HUES64 (cell line): ENCODE measurements around the gene FBXL13.
"Not testable (repeated sequence)": the region's sequence is repeated elsewhere in the genome, so short reads cannot be mapped to it uniquely, and the experiment has no call there.

ENCODE experiments used
- H3K27ac ChIP-seq: 2 replicates; pipeline ENCODE4 v1.7.0; 2013; ENCODE audit warnings: low read depth, low read length, inconsistent platforms
- H3K27me3 ChIP-seq: 2 replicates; pipeline ENCODE4 v1.6.1; 2013; ENCODE audit warnings: mild to moderate bottlenecking, low read length; ENCODE audit not compliant: insufficient read depth
- H3K36me3 ChIP-seq: 2 replicates; pipeline ENCODE4 v1.6.1; 2013; ENCODE audit warnings: mild to moderate bottlenecking, low read length; ENCODE audit not compliant: insufficient read depth
- H3K4me1 ChIP-seq: 2 replicates; pipeline ENCODE4 v1.6.1; 2013; ENCODE audit warnings: mild to moderate bottlenecking, low read length, moderate library complexity; ENCODE audit not compliant: insufficient read depth
- H3K4me3 ChIP-seq: 2 replicates; pipeline ENCODE4 v1.5.1; 2013; ENCODE audit warnings: mild to moderate bottlenecking, low read length, moderate library complexity
- H3K9ac ChIP-seq: 2 replicates; pipeline ENCODE4 v1.6.1; 2013; ENCODE audit warnings: mild to moderate bottlenecking, low read depth, low read length
- H3K9me3 ChIP-seq: 2 replicates; pipeline ENCODE4 v1.6.1; 2013; ENCODE audit warnings: low read depth, low read length; ENCODE audit not compliant: insufficient read depth
- WGBS: fragments of 150-250, 120-280 bp; methylation state at CpG from one replicate; pipeline ENCODE4 v1.1.7; 2013; ENCODE audit warnings: missing lambda C conversion rate; 5-methylcytosine and 5-hydroxymethylcytosine counted together

The FBXL13 gene

GRCh38 chr7:103079836-103080235 lies 5.2 kb upstream of the FBXL13 start:
- peaks cover 30% of the 10 kb centered on the region for H3K36me3 ChIP-seq
- no peak overlapping the region for H3K9ac ChIP-seq
- no peaks in the 10 kb centered on the region for H3K9me3 ChIP-seq
- no peaks in the 10 kb centered on the region for H3K27me3 ChIP-seq
- WGBS: 94% methylated on average over 3 of the region's 3 CpGs
- peaks cover 15% of the 10 kb centered on the region for H3K4me1 ChIP-seq
- no peak overlapping the region for H3K4me3 ChIP-seq
- no peak overlapping the region for H3K27ac ChIP-seq

- not testable (repeated sequence) for H3K9me3 ChIP-seq, H3K9ac ChIP-seq, H3K27ac ChIP-seq, H3K4me3 ChIP-seq, H3K27me3 ChIP-seq
- Histone ChIP-seq H3K4me1 (peaks cover 23% of the 10 kb centered on the region), H3K36me3 (peaks cover 14% of the 10 kb centered on the region)
- WGBS: 93% methylated on average over 6 of the region's 6 CpGs
Observed at GRCh38 chr7:103078226-103078625, 3.6 kb upstream of the FBXL13 start.

- Histone ChIP-seq H3K4me3 (no peak overlapping the region), H3K4me1 (peaks cover 15% of the 10 kb centered on the region), H3K36me3 (peaks cover 8% of the 10 kb centered on the region; the same call in 1 of the 2 replicates), H3K9me3 (no peaks in the 10 kb centered on the region), H3K27ac (no peak overlapping the region), H3K27me3 (no peaks in the 10 kb centered on the region), H3K9ac (no peak overlapping the region)
- 99% methylated on average over 3 of the region's 3 CpGs for WGBS
Observed at GRCh38 chr7:103077318-103077717, 2.7 kb upstream of the FBXL13 start.

- Histone ChIP-seq H3K4me3 (no peak overlapping the region), H3K27me3 (no peaks in the 10 kb centered on the region), H3K36me3 (peaks cover 8% of the 10 kb centered on the region; the same call in 1 of the 2 replicates), H3K9me3 (no peaks in the 10 kb centered on the region), H3K4me1 (peaks cover 10% of the 10 kb centered on the region), H3K27ac (no peak overlapping the region), H3K9ac (no peak overlapping the region)
- WGBS: 85% methylated on average over 7 of the region's 7 CpGs
Observed at GRCh38 chr7:103076764-103077163, 2.2 kb upstream of the FBXL13 start.

- H3K9me3 ChIP-seq: no peaks in the 10 kb centered on the region
- 1% methylated on average over 36 of the region's 36 CpGs for WGBS
- peak overlapping the region; percentile 85 for H3K9ac ChIP-seq
- peaks cover 8% of the 10 kb centered on the region; the same call in 1 of the 2 replicates for H3K4me1 ChIP-seq
- H3K4me3 ChIP-seq: peak overlapping the region; percentile 100
- peak overlapping the region; percentile 91; the same call in 1 of the 2 replicates for H3K27ac ChIP-seq
- peaks cover 8% of the 10 kb centered on the region; the same call in 1 of the 2 replicates for H3K36me3 ChIP-seq
- no peaks in the 10 kb centered on the region for H3K27me3 ChIP-seq
Observed at GRCh38 chr7:103075337-103075918, 832 bp upstream of the FBXL13 start.

- peak overlapping the region; percentile 100 for H3K4me3 ChIP-seq
- H3K4me1 ChIP-seq: peaks cover 8% of the 10 kb centered on the region; the same call in 1 of the 2 replicates
- no peaks in the 10 kb centered on the region; the same call in 1 of the 2 replicates for H3K9me3 ChIP-seq
- H3K27ac ChIP-seq: no peak overlapping the region
- H3K9ac ChIP-seq: peak overlapping the region; percentile 85
- 11% methylated on average over 6 of the region's 6 CpGs for WGBS
- H3K27me3 ChIP-seq: no peaks in the 10 kb centered on the region
- 0 out of 2 replicates have a peak, but pooled peaks cover 4% of the 10 kb centered on the region for H3K36me3 ChIP-seq
Observed at GRCh38 chr7:103073989-103074518, 542 bp downstream of the FBXL13 start.

GRCh38 chr7:103071000-103071399 lies 3.6 kb downstream of the FBXL13 start:
- WGBS: 93% methylated on average over 2 of the region's 2 CpGs
- no peaks in the 10 kb centered on the region for H3K36me3 ChIP-seq
- H3K4me3 ChIP-seq: no peak overlapping the region

GRCh38 chr7:103068414-103069403 lies 5.9 kb downstream of the FBXL13 start:
- peaks cover 4% of the 10 kb centered on the region; the same call in 1 of the 2 replicates for H3K4me1 ChIP-seq
- H3K36me3 ChIP-seq: no peaks in the 10 kb centered on the region
- H3K9me3 ChIP-seq: peaks cover 2% of the 10 kb centered on the region; the same call in 1 of the 2 replicates
- no peak overlapping the region for H3K27ac ChIP-seq
- WGBS: 94% methylated on average over 23 of the region's 23 CpGs
- H3K4me3 ChIP-seq: no peak overlapping the region
- no peaks in the 10 kb centered on the region for H3K27me3 ChIP-seq
- H3K9ac ChIP-seq: no peak overlapping the region

More at GRCh38 chr7:103071000-103071399, 3.6 kb downstream of the FBXL13 start:
- Histone ChIP-seq H3K27ac (no peak overlapping the region), H3K9ac (no peak overlapping the region), H3K4me1 (peaks cover 8% of the 10 kb centered on the region; the same call in 1 of the 2 replicates), H3K27me3 (no peaks in the 10 kb centered on the region), H3K9me3 (peaks cover 2% of the 10 kb centered on the region; the same call in 1 of the 2 replicates)

- 0 out of 2 replicates have a peak, but pooled peaks cover 5% of the 10 kb centered on the region for H3K4me1 ChIP-seq
- H3K9ac ChIP-seq: no peak overlapping the region
- no peak overlapping the region for H3K4me3 ChIP-seq
- no peaks in the 10 kb centered on the region for H3K36me3 ChIP-seq
- peaks cover 2% of the 10 kb centered on the region; the same call in 1 of the 2 replicates for H3K9me3 ChIP-seq
- H3K27me3 ChIP-seq: no peaks in the 10 kb centered on the region
- H3K27ac ChIP-seq: no peak overlapping the region
- 10% methylated on average over 1 of the region's 1 CpG for WGBS
Observed at GRCh38 chr7:103065667-103066066, 8.9 kb downstream of the FBXL13 start.

- H3K36me3 ChIP-seq: no peaks in the 10 kb centered on the region
- 0 out of 2 replicates have a peak, but pooled peaks cover 5% of the 10 kb centered on the region for H3K4me1 ChIP-seq
- 84% methylated on average over 3 of the region's 3 CpGs for WGBS
- no peaks in the 10 kb centered on the region for H3K27me3 ChIP-seq
- H3K27ac ChIP-seq: no peak overlapping the region
- H3K9me3 ChIP-seq: 0 out of 2 replicates have a peak, but pooled peaks cover 2% of the 10 kb centered on the region
- H3K4me3 ChIP-seq: no peak overlapping the region
- no peak overlapping the region for H3K9ac ChIP-seq
Observed at GRCh38 chr7:103063895-103064294, 10.7 kb downstream of the FBXL13 start.
